ENCODE data around the gene LSAMP. TPM values are rescaled to one million over a fixed set of nuclear protein-coding genes. Genes with fewer than 3 reads are reported as not detected.

LSAMP gene
- total and polyA plus RNA-seq, 2 donors (not counting 1 experiment from before 2014, with no cell fraction given): not detected

- H3K27me3 Mint-ChIP-seq: peaks cover 3% of the 10 kb centered on the region
- no peaks in the 10 kb centered on the region for H3K27me3 ChIP-seq (replicated peaks in 1 of 4; ENCODE audit: control extremely low read depth in 1 of 4, control insufficient read depth in 3 of 4, insufficient read depth in 4 of 4, low read length in 3 of 4)
- no peak overlapping the region for H3K4me3 ChIP-seq (ENCODE audit: control extremely low read depth in 1 of 5, extremely low read depth in 1 of 5, insufficient read depth in 1 of 5, low read depth in 2 of 5, low read length in 4 of 5)
- no peak for ATAC-seq (ENCODE audit: low read depth)
- TF ChIP-seq EZH2 (IDR thresholded peaks at IDR 0.05; ENCODE audit: borderline replicate concordance, insufficient read depth, low read depth, low read length, poor library complexity, severe bottlenecking) (no peak), CTCF (IDR thresholded peaks at IDR 0.05) (no peak)
- H4K20me1 ChIP-seq (ENCODE audit: control insufficient read depth, insufficient read depth, low read length, poor library complexity, severe bottlenecking): no peaks in the 10 kb centered on the region
- H2AFZ ChIP-seq (ENCODE audit: insufficient read depth, low read depth, low read length, poor library complexity, severe bottlenecking): no peak overlapping the region
- H3K79me2 ChIP-seq (ENCODE audit: control insufficient read depth, insufficient read depth, low read length): no peaks in the 10 kb centered on the region
- no peaks in the 10 kb centered on the region for H3K36me3 ChIP-seq (replicated peaks in 1 of 2; ENCODE audit: control extremely low read depth in 1 of 2, control insufficient read depth in 1 of 2, extremely low read depth in 1 of 2, insufficient read depth in 2 of 2, low read length in 1 of 2)
- WGBS (ENCODE audit: insufficient coverage): no CpG with 5 or more reads among the region's 1 CpG
- no peak overlapping the region for H3K27ac ChIP-seq (ENCODE audit: low read length in 2 of 2)
- CTCF ChIA-PET: interaction anchor here (1.1 kb wide), 1 partner anchor 40 kb away, joined by 3 read pairs; no protein-coding TSS in a partner anchor
- no peak overlapping the region for H3K4me2 ChIP-seq (replicated peaks; ENCODE audit: low read depth, low read length, poor library complexity, severe bottlenecking)
- no peak overlapping the region for H3K4me3 Mint-ChIP-seq
- intact Hi-C loops (cut with micrococcal nuclease): no loop called here
- H3K9ac ChIP-seq (ENCODE audit: low read length): no peak overlapping the region
- H3K9me3 Mint-ChIP-seq (ENCODE audit: insufficient read depth): no peaks in the 10 kb centered on the region
- no peaks in the 10 kb centered on the region for H3K4me1 ChIP-seq (ENCODE audit: control insufficient read depth in 2 of 2, insufficient read depth in 2 of 2, low read length in 2 of 2)
- POLR2A ChIA-PET: no interaction called here
- H3K9me3 ChIP-seq (ENCODE audit: control extremely low read depth in 1 of 3, control insufficient read depth in 2 of 3, insufficient read depth in 1 of 3, low read length in 2 of 3): no peaks in the 10 kb centered on the region
- H3K27ac Mint-ChIP-seq: no peak overlapping the region
- no peaks in the 10 kb centered on the region for H3K4me1 Mint-ChIP-seq
- DNase-seq: no peak
Observed at GRCh38 chr3:115843206-115843605, 602.1 kb downstream of the LSAMP start.

- ATAC-seq (ENCODE audit: low read depth) (no peak), DNase-seq (no peak)
- no peak overlapping the region for H3K27ac Mint-ChIP-seq
- no peaks in the 10 kb centered on the region for H3K36me3 ChIP-seq (replicated peaks in 1 of 2; ENCODE audit: control extremely low read depth in 1 of 2, control insufficient read depth in 1 of 2, extremely low read depth in 1 of 2, insufficient read depth in 2 of 2, low read length in 1 of 2)
- no peak overlapping the region for H3K4me2 ChIP-seq (replicated peaks; ENCODE audit: low read depth, low read length, poor library complexity, severe bottlenecking)
- H3K27me3 ChIP-seq (replicated peaks in 1 of 4; ENCODE audit: control extremely low read depth in 1 of 4, control insufficient read depth in 3 of 4, insufficient read depth in 4 of 4, low read length in 3 of 4): peaks cover 0 to 4% (median 0%) of the 10 kb centered on the region in 4 experiments
- H3K27ac ChIP-seq (ENCODE audit: low read length in 2 of 2): no peak overlapping the region
- no peak overlapping the region for H3K4me3 Mint-ChIP-seq
- no peaks in the 10 kb centered on the region for H3K79me2 ChIP-seq (ENCODE audit: control insufficient read depth, insufficient read depth, low read length)
- H3K9me3 ChIP-seq (ENCODE audit: control extremely low read depth in 1 of 3, control insufficient read depth in 2 of 3, insufficient read depth in 1 of 3, low read length in 2 of 3): no peaks in the 10 kb centered on the region
- no peaks in the 10 kb centered on the region for H3K4me1 Mint-ChIP-seq
- ChIA-PET POLR2A (no interaction called here), CTCF (no interaction called here)
- H2AFZ ChIP-seq (ENCODE audit: insufficient read depth, low read depth, low read length, poor library complexity, severe bottlenecking): no peak overlapping the region
- H4K20me1 ChIP-seq (ENCODE audit: control insufficient read depth, insufficient read depth, low read length, poor library complexity, severe bottlenecking): no peaks in the 10 kb centered on the region
- H3K4me1 ChIP-seq (ENCODE audit: control insufficient read depth in 2 of 2, insufficient read depth in 2 of 2, low read length in 2 of 2): no peaks in the 10 kb centered on the region
- H3K27me3 Mint-ChIP-seq: peaks cover 3% of the 10 kb centered on the region
- no peak overlapping the region for H3K9ac ChIP-seq (ENCODE audit: low read length)
- TF ChIP-seq EZH2 (IDR thresholded peaks at IDR 0.05; ENCODE audit: borderline replicate concordance, insufficient read depth, low read depth, low read length, poor library complexity, severe bottlenecking): no peak
- no peak overlapping the region for H3K4me3 ChIP-seq (ENCODE audit: control extremely low read depth in 1 of 5, extremely low read depth in 1 of 5, insufficient read depth in 1 of 5, low read depth in 2 of 5, low read length in 4 of 5)
- intact Hi-C loops (cut with micrococcal nuclease): no loop called here
- no peaks in the 10 kb centered on the region for H3K9me3 Mint-ChIP-seq (ENCODE audit: insufficient read depth)
Observed at GRCh38 chr3:115839246-115839645, 606.0 kb downstream of the LSAMP start.
